ENCODE results near the gene GRIK1. TPM values are rescaled to one million over a fixed set of nuclear protein-coding genes. Genes with fewer than 3 reads are reported as not detected.
A peak's percentile ranks its signal among the peaks of the same experiment; 100 is the strongest.

GRIK1 gene
- polyA plus RNA-seq, 3 donors = not detected

DNA sequence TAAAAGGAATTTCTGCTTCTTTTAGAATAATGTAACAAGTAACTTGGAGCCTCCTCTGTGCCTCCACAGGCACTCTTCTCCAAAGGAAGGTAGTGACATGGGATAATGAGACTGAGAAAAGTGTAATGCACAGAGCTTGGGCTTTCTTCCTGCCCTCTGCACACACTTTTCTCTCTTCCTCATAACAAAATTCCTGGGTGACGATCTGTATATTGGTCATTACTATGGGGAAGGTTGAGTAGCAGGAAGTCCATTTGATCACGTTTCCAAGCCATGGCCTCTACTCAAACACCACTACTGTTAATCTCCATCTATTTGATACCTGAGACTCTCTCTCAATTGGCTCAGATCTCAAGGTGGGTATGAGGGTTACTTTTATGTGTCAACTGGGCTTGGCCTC lies 113.9 kb downstream of the GRIK1 start:
- no peak overlapping the region for H3K9ac ChIP-seq (ENCODE audit: insufficient read depth, low read length, poor library complexity, severe bottlenecking)
- no peak overlapping the region for H3K27ac ChIP-seq (ENCODE audit: low read depth in 1 of 2, low read length in 2 of 2)
- TF ChIP-seq, protein P1, sequence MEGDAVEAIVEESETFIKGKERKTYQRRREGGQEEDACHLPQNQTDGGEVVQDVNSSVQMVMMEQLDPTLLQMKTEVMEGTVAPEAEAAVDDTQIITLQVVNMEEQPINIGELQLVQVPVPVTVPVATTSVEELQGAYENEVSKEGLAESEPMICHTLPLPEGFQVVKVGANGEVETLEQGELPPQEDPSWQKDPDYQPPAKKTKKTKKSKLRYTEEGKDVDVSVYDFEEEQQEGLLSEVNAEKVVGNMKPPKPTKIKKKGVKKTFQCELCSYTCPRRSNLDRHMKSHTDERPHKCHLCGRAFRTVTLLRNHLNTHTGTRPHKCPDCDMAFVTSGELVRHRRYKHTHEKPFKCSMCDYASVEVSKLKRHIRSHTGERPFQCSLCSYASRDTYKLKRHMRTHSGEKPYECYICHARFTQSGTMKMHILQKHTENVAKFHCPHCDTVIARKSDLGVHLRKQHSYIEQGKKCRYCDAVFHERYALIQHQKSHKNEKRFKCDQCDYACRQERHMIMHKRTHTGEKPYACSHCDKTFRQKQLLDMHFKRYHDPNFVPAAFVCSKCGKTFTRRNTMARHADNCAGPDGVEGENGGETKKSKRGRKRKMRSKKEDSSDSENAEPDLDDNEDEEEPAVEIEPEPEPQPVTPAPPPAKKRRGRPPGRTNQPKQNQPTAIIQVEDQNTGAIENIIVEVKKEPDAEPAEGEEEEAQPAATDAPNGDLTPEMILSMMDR (IDR thresholded peaks at IDR 0.05) = no peak
- no peak overlapping the region for H2AFZ ChIP-seq (ENCODE audit: insufficient read depth, low read depth, low read length, poor library complexity, severe bottlenecking)
- H3K9me3 Mint-ChIP-seq = peaks cover 3 to 9% (median 6%) of the 10 kb centered on the region in 7 donors
- H3K4me1 Mint-ChIP-seq = no peaks in the 10 kb centered on the region
- no peaks in the 10 kb centered on the region for H4K20me1 ChIP-seq (ENCODE audit: insufficient read depth, low read length)
- WGBS (ENCODE audit: insufficient coverage) = no CpG with 5 or more reads among the region's 2 CpGs
- H3K27me3 ChIP-seq (ENCODE audit: control insufficient read depth in 2 of 2, insufficient read depth in 2 of 2, low read length in 2 of 2) = no peaks in the 10 kb centered on the region
- no peak for DNase-seq
- H3K4me3 ChIP-seq (replicated peaks in 1 of 3; ENCODE audit: low read depth in 2 of 3, low read length in 3 of 3) = no peak overlapping the region
- H3K27ac Mint-ChIP-seq = peak overlapping the region in 1 of 7 donors; percentile 63
- H3K79me2 ChIP-seq (ENCODE audit: insufficient read depth, low read length) = no peaks in the 10 kb centered on the region
- no peak overlapping the region for H3K4me3 Mint-ChIP-seq
- H3K4me2 ChIP-seq (replicated peaks; ENCODE audit: extremely low read depth, low read length, poor library complexity, severe bottlenecking) = no peak overlapping the region
- H3K36me3 Mint-ChIP-seq = no peaks in the 10 kb centered on the region
- H3K4me1 ChIP-seq (ENCODE audit: control insufficient read depth in 1 of 2, insufficient read depth in 2 of 2, low read length in 2 of 2) = no peaks in the 10 kb centered on the region
- H3K27me3 Mint-ChIP-seq (ENCODE audit: low read depth in 3 of 3) = peaks cover 0 to 4% (median 0%) of the 10 kb centered on the region in 3 donors
- intact Hi-C loops (cut with micrococcal nuclease) = no loop called here
- no peaks in the 10 kb centered on the region for H3K9me3 ChIP-seq (replicated peaks in 1 of 2; ENCODE audit: control insufficient read depth in 1 of 2, insufficient read depth in 1 of 2, low read length in 2 of 2)
- no peaks in the 10 kb centered on the region for H3K36me3 ChIP-seq (replicated peaks in 1 of 2; ENCODE audit: control insufficient read depth in 1 of 2, insufficient read depth in 2 of 2, low read length in 2 of 2)

- Histone ChIP-seq H3K9ac (ENCODE audit: insufficient read depth, low read length, poor library complexity, severe bottlenecking) (no peak overlapping the region), H3K4me1 (ENCODE audit: control insufficient read depth in 1 of 2, insufficient read depth in 2 of 2, low read length in 2 of 2) (no peaks in the 10 kb centered on the region), H3K79me2 (ENCODE audit: insufficient read depth, low read length) (no peaks in the 10 kb centered on the region), H3K9me3 (replicated peaks in 1 of 2; ENCODE audit: control insufficient read depth in 1 of 2, insufficient read depth in 1 of 2, low read length in 2 of 2) (no peaks in the 10 kb centered on the region), H3K27me3 (ENCODE audit: control insufficient read depth in 2 of 2, insufficient read depth in 2 of 2, low read length in 2 of 2) (no peaks in the 10 kb centered on the region), H3K4me2 (replicated peaks; ENCODE audit: extremely low read depth, low read length, poor library complexity, severe bottlenecking) (no peak overlapping the region), H3K36me3 (replicated peaks in 1 of 2; ENCODE audit: control insufficient read depth in 1 of 2, insufficient read depth in 2 of 2, low read length in 2 of 2) (no peaks in the 10 kb centered on the region), H2AFZ (ENCODE audit: insufficient read depth, low read depth, low read length, poor library complexity, severe bottlenecking) (no peak overlapping the region), H3K4me3 (replicated peaks in 1 of 3; ENCODE audit: low read depth in 2 of 3, low read length in 3 of 3) (no peak overlapping the region), H4K20me1 (ENCODE audit: insufficient read depth, low read length) (no peaks in the 10 kb centered on the region), H3K27ac (ENCODE audit: low read depth in 1 of 2, low read length in 2 of 2) (no peak overlapping the region)
- TF ChIP-seq, protein P1 (IDR thresholded peaks at IDR 0.05) = no peak
- DNase-seq = no peak
- Mint-ChIP-seq H3K4me1 (no peaks in the 10 kb centered on the region), H3K27me3 (ENCODE audit: low read depth in 3 of 3) (peaks cover 0 to 3% (median 0%) of the 10 kb centered on the region in 3 donors), H3K9me3 (peaks cover 3 to 9% (median 6%) of the 10 kb centered on the region in 7 donors), H3K27ac (no peak overlapping the region), H3K4me3 (no peak overlapping the region), H3K36me3 (no peaks in the 10 kb centered on the region)
- intact Hi-C loops (cut with micrococcal nuclease) = no loop called here
Measured at GRCh38 chr21:29825345-29825744, 114.5 kb downstream of the GRIK1 start.
